Measurements from ENCODE around the gene MORF4L1.

DNA sequence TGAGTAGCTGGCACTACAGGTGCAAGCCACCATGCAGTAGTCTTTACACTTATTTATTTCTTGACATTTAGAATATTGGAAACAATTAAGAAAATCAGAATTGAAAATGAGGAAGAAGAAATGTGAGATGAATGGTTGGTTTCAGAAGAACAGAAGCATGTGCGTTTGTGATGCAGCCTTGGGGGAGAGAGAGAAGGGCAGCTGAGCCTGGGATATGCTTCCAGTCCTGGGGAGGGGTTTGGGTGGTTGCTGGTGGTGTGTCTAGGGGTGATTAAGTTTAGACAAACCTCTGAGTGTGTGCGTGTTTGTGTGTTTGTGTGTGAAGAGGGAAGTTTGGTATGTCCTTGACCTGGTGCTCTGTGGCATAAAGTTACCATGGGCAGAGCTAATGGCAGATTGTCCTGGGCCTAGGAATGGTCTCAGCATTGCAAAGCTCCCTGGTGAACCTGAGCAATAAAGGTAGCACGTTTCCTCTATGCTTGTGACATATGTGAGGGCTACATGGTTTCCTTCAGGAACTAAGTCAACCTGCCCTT lies 36.5 kb downstream of the MORF4L1 start:
- TF ChIP-seq, protein P1, sequence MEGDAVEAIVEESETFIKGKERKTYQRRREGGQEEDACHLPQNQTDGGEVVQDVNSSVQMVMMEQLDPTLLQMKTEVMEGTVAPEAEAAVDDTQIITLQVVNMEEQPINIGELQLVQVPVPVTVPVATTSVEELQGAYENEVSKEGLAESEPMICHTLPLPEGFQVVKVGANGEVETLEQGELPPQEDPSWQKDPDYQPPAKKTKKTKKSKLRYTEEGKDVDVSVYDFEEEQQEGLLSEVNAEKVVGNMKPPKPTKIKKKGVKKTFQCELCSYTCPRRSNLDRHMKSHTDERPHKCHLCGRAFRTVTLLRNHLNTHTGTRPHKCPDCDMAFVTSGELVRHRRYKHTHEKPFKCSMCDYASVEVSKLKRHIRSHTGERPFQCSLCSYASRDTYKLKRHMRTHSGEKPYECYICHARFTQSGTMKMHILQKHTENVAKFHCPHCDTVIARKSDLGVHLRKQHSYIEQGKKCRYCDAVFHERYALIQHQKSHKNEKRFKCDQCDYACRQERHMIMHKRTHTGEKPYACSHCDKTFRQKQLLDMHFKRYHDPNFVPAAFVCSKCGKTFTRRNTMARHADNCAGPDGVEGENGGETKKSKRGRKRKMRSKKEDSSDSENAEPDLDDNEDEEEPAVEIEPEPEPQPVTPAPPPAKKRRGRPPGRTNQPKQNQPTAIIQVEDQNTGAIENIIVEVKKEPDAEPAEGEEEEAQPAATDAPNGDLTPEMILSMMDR (IDR thresholded peaks at IDR 0.05), result no peak
- no peak for TF ChIP-seq POLR2A (IDR thresholded peaks at IDR 0.05)
- no peak for TF ChIP-seq EP300 (IDR thresholded peaks at IDR 0.05)

All from tibial nerve (tissue), 4 donors.